ENCODE data around the gene CSNK1G1. TPM values are rescaled to one million over a fixed set of nuclear protein-coding genes. Genes with fewer than 3 reads are reported as not detected.

Gene CSNK1G1
- total and polyA plus RNA-seq, 2 of the 8 experiments (the other 6 are each of a cell fraction or from before 2014, with no cell fraction given): 6.0 to 12.9 TPM

DNA sequence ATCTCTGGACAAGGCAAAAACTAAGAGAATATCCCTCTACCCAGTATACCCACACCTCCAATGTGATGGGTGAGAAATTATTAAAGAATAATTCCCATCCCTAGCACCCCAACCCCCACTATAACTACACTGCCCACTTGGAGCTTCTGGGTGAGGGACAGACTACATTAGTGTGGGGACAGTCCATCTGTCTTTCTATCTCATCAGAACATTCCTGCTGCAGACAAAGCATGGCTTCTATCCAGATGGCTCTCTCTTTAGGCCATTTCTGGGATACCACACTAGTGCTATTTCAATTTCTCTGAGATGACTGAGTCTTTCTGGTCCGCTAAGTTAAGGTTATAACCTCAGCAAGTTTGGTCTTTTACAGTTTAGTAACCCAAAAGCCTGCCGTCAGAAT lies 6.6 kb downstream of the CSNK1G1 start:
- Histone ChIP-seq H3K27ac (ENCODE audit: low read depth, low read length) (no peak overlapping the region), H3K9ac (replicated peaks in 1 of 4; ENCODE audit: extremely low read depth in 1 of 4, low read depth in 3 of 4, low read length in 3 of 4) (no peak overlapping the region), H2BK5ac (ENCODE audit: low read depth, low read length) (no peak overlapping the region), H3K23ac (ENCODE audit: insufficient read length) (no peak overlapping the region), H2AFZ (ENCODE audit: low read length) (no peak overlapping the region), H2BK20ac (ENCODE audit: low read length) (no peak overlapping the region), H3K23me2 (ENCODE audit: low read depth, low read length) (no peaks in the 10 kb centered on the region), H3K79me1 (ENCODE audit: low read depth, low read length) (no peaks in the 10 kb centered on the region), H3K4ac (replicated peaks; ENCODE audit: insufficient read length, low read depth, low read length) (no peak overlapping the region), H3K4me1 (replicated peaks in 1 of 4; ENCODE audit: control insufficient read depth in 3 of 4, insufficient read depth in 4 of 4, low read length in 3 of 4) (no peaks in the 10 kb centered on the region), H3K56ac (replicated peaks; ENCODE audit: insufficient read length, low read depth, low read length) (no peak overlapping the region), H4K91ac (replicated peaks; ENCODE audit: insufficient read length, low read length) (no peak overlapping the region), H4K8ac (ENCODE audit: extremely low read depth, insufficient read depth, low read length) (no peak overlapping the region), H3K18ac (ENCODE audit: extremely low read depth, low read length) (no peak overlapping the region), H3K36me3 (ENCODE audit: control insufficient read depth in 2 of 4, insufficient read depth in 4 of 4, low read length in 3 of 4) (no peaks in the 10 kb centered on the region; a peak in 1 of 8 replicates), H4K20me1 (replicated peaks in 1 of 2; ENCODE audit: control insufficient read depth in 1 of 2, insufficient read depth in 2 of 2, low read length in 2 of 2) (peaks cover 0 to 1% of the 10 kb centered on the region in 2 experiments), H3K4me3 (ENCODE audit: extremely low read depth in 1 of 4, insufficient read depth in 2 of 4, low read depth in 3 of 4, low read length in 4 of 4) (no peak overlapping the region), H2BK120ac (replicated peaks; ENCODE audit: low read depth, low read length) (no peak overlapping the region), H2BK12ac (ENCODE audit: low read depth, low read length) (no peak overlapping the region), H3K4me2 (ENCODE audit: insufficient read depth in 1 of 2, low read depth in 2 of 2, low read length in 2 of 2) (no peak overlapping the region), H4K5ac (ENCODE audit: insufficient read length, low read depth, low read length) (no peak overlapping the region), H3K79me2 (ENCODE audit: control insufficient read depth in 1 of 2, insufficient read depth in 2 of 2, low read length in 2 of 2) (peaks cover 0 to 62% of the 10 kb centered on the region in 2 experiments; a peak in 2 of 4 replicates), H3K9me3 (ENCODE audit: insufficient read depth in 2 of 2, low read depth in 1 of 2, low read length in 1 of 2) (no peaks in the 10 kb centered on the region), H2BK15ac (ENCODE audit: low read length) (no peak overlapping the region), H2AK5ac (ENCODE audit: low read depth, low read length) (no peak overlapping the region), H3K27me3 (replicated peaks in 1 of 4; ENCODE audit: control insufficient read depth in 3 of 4, extremely low read depth in 1 of 4, insufficient read depth in 3 of 4, low read length in 3 of 4) (no peaks in the 10 kb centered on the region), H3K14ac (ENCODE audit: insufficient read length) (no peak overlapping the region)
- CTCF ChIA-PET (ENCODE audit: partially characterized antibody): interaction anchor here (0.6 to 1.0 kb wide), 3 partner anchors 15 to 92 kb away, joined by 3 to 4 read pairs (median 3); no protein-coding TSS in a partner anchor
- TF ChIP-seq CBX5 (IDR thresholded peaks at IDR 0.05; ENCODE audit: low read depth, low read length): no peak
- DNase-seq (ENCODE audit: low read depth in 1 of 2, low spot score in 2 of 2): no peak
- POLR2A ChIA-PET (ENCODE audit: partially characterized antibody): interaction anchor here (0.7 to 1.3 kb wide), 2 partner anchors 12 to 193 kb away, joined by 3 read pairs; no protein-coding TSS in a partner anchor
- FAIRE-seq: no peak
- 100% methylated on average over 2 of the region's 2 CpGs; no CpG with 5 or more reads in 1 of the 2 experiments for WGBS, 2 experiments (ENCODE audit: extremely low coverage in 1 of 2, insufficient coverage in 1 of 2, insufficient read length in 1 of 2, insufficient replicate concordance in 2 of 2, low coverage in 1 of 2, low lambda C conversion rate in 2 of 2, missing lambda C conversion rate in 1 of 2)
